ENCODE data around the gene ANGPT4.

Gene ANGPT4, protein sequence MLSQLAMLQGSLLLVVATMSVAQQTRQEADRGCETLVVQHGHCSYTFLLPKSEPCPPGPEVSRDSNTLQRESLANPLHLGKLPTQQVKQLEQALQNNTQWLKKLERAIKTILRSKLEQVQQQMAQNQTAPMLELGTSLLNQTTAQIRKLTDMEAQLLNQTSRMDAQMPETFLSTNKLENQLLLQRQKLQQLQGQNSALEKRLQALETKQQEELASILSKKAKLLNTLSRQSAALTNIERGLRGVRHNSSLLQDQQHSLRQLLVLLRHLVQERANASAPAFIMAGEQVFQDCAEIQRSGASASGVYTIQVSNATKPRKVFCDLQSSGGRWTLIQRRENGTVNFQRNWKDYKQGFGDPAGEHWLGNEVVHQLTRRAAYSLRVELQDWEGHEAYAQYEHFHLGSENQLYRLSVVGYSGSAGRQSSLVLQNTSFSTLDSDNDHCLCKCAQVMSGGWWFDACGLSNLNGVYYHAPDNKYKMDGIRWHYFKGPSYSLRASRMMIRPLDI

DNA sequence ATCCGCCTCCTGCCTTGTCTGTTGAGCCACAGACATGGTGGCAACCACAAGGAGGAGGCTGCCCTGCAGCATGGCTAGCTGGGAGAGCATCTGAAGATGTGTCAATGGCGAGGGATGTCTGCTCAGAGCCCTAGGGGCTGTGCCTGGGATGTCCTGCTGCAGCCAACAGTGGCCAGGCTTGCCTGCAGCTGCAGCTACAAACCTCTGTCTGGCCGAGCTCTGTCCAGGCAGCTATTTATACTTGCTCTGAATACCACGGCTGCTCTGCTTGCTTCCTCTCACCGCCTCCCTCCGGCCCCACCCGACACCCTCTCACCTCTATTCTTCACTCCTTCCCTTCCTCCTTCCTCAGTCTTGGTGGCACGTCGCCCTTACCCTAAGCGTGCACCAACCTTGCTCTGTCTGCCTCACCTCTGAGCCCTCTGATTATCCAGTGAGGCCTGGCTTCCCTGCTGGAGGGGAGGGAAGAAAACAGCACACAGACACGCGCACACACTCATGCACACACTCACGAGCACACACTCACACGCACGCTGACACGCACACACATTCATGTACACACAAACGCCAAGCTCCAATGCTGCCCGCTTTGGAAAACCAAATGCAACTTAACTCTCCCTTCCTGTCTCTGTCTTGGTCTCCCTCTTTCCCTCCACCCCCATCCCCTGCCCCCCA is at the start of gene ANGPT4:
Gene ANGPT4 (minus strand): TSS at position 210 of the 675 bp plus-strand sequence. CDS start 120 bp downstream, at position 90.
- DNase-seq = no peak

DNA sequence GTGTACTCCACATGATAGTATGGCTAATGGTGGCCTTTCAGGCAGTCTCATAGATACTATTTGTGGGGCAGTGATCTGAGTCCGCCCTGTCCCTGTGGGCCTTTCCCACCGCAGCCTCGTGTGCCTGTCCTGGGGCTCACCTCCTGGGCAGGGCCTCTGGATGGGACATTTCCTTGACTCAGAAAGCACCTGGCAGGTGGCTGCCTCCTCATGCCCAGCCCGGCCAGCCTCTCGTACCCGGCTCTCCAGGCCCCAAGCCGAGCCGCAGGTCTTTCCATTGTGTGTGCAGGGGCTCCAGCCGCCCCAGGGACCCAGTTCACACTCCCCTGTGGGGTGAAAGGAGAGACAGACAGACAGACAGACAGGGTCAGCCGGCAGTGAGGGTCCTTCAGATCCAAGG is 47.7 kb upstream of the ANGPT4 start:
- no peak for DNase-seq

DNA sequence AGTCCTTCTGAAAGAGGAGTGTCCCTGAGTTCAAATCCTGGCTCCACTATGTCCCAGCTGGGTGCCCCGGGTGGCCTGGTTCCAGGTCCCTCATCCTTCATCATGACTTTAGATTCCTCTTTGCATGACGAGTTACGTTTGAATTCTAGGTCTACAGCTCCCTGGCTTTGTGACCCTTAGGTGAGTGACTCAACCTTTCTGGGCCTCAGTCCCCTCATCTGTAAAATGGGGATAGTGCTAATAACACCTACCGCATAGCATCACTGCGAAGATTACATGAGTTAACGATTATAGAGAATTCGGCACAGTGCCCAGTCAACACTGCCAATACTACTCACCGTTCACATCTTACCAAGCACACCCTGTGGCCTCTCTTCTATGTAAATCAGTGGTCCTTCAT is 46.5 kb upstream of the ANGPT4 start:
- DNase-seq = no peak

DNA sequence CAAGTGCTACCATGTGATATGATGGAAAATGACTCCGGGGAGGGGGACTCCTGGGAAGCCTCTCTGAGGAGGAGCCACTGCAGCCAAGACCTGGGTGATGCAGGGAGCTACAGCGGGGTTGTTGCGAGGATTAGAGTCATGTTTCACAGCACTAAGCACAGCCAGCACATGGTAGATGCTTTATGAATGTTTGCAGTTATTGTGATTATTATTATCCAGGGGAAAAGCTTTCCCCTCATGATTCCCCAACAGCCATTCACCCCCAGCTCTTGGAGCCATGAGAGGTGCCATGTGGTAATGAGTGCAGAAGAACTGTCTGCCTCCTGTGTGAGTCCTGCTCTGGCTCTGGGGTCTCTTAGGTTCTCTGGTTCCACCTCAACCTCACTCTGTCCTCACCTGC is 46.1 kb upstream of the ANGPT4 start:
- no peak for DNase-seq

DNA sequence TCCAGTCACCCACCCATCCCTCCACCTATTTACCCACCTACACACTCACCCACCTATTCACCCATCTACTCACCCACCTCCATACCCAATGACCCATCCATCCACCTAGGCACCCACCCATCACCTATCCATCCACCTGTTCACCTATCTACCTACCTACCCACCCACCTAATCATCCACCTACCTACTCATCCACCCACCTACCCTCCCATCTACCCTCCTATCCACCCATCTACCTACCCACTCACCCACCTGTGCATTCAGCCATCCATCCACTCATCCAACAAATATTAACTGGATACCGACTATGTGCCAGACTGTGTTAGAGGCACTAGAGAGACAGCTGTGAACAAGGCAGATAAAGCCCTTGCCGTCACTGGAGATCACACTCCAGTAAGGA is 45.6 kb upstream of the ANGPT4 start:
- no peak for DNase-seq

DNA sequence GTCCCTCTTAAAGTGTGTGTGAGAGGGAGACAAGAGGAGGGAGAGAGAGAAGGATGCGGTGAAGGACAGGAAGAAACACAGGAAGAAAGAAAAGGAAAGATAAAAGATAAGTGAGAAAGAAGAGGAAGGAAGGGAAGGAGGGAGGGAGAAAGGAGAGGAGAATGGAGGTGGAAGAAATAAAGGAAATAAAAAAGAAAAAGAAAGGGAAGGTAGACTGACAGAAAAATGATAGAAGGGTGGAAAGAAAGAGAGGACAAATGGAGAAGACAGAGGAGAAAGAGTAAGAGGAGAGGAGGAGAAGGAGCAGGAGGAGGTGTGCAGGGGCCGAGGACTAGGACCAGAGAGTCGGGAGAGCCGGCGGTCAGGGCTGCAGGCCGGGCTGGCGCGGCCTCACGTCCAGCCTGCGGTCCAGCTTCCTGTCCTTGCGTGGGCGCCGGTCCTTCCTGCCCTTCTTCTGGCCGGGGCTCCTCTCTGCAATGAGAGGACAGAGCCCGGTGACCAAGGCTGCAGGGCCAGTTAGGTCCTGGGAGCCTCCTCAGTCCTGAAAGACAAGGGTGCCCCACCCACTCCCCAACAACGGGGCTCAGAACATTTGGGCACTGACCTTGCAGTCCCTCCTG is 44.0 kb upstream of the ANGPT4 start:
- no peak for DNase-seq

DNA sequence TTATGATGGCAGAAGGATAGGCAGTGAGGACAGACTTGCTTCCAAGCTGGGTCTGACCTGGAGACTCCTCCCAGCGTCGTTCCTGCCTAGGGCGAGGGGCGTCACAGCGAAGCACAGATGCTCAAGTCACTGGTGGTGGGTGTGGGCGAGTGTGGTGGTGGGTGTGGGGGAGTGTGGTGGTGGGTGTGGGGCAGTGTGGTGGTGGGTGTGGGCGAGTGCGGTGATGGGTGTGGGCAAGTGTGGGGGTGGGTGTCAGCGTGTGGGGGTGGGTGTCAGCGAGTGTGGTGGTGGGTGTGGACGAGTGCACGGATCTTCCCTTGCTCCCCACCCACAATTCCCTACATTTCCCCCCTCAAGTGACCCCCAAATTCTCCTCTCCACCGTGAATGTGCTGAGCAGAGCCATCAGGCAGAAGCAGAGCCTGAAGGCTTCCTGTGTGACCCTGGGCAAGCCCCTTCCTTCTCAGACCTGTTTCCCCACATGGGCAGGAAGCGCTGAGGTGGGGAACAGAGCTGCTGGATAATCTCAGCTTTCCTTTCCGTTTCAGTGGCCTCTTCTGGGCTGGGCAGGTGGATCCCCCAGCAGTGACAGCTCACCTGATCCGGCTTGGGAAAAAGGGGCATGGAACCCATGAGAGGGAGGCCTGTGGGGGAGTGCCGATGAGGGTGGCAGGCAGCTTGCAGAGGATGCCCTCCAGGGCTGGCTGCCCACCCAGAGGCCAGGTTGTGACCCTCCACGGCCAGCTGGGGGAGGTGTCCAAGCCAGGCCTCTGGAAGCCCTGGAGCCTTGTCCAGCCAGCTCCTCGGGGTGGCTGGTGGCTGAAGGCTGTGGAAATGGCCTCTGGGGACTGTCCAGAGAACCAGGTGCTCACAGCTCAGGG is 43.0 kb upstream of the ANGPT4 start:
- DNase-seq = no peak

DNA sequence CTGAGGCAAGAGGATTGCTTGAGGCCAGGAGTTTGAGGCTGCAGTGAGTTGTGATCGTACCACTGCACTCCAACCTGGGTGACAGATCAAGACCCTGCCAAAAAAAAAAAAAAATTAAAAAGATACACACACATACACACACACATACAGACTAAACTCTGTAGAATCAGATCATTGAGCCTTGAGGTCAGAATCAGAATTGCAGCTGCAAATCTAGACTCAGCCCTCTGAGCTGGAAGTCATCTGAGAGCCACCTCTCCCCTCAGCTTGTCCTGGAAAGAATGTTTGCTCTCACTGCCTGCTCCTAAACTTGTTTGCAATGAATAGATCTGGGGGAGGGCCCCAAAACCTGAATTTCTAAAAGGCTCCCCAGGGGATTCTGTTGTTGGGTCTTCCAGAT is 41.4 kb upstream of the ANGPT4 start:
- no peak for DNase-seq

DNA sequence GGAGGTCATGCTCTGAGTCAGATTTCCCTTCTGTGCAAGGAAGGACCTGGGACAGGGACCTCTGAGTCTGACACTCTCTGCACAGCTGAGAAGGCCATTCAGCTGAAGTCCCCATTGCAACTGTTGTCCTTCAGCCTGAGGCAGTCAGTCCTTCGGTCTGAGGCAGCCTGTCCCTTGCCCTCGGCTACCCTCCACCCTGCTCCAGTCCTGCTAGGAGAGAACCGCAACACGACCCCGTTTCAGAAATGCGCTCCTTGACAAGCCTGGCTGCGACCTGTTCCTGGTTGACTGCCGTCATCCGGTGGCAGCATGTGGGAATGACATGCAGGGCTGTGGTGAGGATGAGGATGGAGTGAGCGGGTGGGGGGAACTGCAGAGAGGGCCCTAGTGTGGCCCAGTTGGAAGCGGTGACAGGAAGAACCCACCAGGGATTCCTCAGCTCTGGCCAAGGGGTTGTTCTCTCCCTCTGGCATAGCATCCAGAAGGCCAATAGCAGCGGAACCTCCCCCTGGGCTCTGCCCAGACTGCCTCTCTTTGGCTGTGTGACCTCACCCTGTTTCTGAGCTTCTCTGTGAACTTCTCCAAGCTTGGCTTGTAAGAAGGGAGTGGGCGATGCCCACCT is 40.3 kb upstream of the ANGPT4 start:
- DNase-seq = peak; percentile 60 to 71

DNA sequence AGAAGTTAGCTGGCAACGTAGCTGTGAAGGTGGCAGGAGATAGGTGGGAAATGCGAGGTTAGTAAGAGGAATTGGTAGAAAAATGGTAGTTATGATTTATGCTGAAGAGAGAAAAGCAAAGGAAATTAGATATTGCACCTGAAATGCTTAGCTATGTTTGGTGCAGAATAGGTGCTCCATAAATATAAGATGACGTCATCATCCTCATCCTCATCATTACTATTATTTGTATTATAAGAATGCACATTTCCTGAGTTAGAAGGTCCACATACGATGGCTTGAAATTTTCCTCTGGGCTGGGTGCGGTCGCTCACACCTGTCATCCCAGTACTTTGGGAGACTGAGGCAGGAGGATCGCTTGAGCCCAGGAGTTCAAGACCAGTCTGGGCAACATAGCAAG is 39.5 kb upstream of the ANGPT4 start:
- DNase-seq = no peak

DNA sequence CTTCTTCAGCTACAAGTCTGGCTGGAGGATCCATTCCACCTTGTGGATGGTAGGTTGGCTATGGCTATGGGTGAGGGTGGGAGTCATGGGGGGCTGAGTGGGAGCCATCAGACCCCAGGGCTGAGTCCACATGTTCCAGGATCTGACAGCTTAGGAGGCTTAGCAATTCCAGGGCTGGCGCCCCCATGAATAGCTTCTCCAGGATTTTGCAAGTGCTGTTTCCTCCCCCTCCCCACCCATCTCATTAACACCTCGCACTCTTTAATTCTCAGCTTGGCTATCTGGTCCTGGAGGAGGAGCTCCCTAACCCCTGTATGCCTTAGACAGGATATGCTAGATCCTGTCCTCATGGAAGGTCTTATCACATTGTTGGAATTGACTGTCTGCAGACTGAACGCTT is 39.0 kb upstream of the ANGPT4 start:
- DNase-seq = no peak

DNA sequence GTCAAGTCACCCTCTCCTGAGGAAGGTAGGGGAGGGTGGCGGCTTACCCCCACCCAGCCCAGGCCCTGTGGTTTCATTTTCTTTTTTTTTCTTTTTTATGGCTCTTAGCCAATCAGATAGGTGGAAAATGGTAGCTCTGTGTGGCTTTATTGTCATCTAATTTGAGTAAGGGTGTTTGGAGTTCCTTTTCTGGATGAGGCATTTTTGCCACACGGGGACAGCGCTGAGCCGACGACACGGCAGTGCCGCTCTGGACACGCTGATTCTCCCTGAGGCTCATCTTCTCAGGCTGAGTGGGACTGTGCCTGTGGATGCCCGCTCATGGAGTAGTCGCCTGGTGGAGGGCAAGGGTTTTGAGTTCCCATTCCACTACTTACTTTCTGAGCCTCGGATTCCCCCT is 37.6 kb upstream of the ANGPT4 start:
- DNase-seq = no peak

DNA sequence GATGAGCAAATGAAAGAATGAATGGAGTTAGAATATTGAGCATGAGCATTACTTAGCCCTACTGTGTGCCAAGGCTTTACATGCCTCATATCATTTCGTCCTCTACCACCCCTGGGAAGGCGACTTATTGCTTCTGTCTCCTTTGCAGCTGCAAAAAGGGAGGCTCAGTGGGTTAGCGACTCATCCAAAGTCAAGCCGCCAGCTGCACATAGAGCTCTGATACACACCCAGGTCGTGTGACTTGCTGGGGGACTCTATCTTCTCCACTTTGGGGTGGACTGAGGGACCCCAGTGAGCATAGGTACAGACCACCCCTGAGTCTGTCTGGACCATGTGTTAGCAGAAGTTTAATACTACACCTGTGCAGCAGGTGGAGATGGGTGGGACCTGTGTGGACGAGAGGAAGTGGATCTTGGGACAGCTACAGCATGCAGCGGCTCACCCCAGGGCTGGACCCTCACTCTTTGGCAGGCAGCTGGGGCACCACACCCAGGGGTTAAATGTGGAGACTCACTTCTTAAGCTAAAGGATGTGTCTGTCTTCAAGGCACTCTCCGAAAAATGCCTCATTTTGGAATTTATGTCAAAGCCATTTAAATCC is 36.2 kb upstream of the ANGPT4 start:
- DNase-seq = no peak

DNA sequence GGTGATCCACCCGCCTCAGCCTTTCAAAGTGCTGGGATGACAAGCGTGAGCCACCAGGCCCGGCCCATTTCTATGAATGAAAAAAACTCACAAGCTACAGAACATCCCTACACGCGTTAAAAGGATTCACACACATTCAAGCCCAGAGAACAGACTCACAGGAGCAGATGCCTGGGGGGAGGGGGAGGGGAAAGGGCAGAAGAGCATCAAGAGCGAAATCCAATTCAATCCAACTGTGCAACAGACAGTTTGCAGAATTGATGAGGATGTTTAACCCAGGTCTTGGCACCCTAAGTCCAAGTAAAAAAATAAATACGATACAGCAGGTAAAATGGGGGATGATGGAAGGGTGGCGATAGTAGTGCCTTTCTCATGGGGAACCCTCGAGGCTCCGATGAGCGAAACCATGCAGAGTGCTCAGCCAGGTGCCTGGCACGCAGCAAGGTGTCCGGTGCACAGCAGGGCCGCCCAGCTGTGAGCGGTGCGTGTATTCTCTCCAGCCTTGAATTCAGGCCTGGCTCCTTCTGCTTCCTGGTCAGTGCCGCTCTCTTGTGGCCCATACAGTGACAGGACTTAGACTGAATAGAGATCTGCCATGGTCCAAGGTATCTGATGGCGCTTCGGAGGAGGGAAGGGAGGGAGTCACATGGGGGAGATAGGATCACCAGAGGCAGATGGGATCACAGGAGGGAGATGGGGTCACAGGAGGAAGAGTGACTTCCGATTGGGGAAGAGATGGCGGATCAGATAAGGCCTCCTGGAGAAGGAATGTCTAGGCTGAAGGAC is 35.4 kb upstream of the ANGPT4 start:
- DNase-seq = no peak

DNA sequence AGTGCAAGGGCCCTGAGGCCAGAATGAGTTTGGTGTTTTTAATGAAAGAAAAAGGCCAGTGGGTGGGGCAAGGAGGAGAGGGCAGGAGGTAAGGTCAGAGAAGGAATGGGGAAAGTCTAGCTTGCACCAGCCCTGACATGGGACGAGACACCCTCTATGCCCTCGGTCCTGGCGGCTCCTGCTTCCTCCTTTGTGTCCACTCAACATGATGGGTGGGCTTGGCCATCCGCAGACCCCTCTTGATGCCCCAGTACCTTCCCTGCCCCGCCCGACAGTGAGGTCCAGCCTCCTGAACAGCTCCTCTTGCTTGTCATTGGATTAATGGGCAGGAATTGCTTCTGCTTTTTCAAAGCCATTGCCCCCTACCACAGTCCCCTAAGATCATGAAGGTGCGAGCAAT is 33.6 kb upstream of the ANGPT4 start:
- DNase-seq = no peak

DNA sequence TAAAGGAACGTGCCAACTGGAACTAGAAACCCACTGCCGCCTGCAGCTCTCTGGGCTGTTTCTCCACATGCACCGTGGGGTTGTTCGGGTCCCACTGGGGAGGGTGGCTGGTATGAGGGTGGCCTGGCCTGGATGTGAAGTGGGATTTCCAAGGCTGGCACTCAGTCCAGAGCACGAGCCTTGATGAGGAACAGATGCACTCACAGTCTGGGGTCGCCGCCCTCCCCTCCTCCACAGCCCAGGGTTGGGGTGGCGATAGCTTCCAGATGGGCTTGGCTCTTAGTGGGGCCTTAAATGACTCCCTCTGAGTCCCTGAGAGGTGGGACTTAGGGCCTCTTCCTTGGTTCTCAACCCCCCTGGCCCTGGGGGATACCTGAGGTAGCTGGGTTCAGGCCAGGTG is 30.7 kb upstream of the ANGPT4 start:
- DNase-seq = no peak

DNA sequence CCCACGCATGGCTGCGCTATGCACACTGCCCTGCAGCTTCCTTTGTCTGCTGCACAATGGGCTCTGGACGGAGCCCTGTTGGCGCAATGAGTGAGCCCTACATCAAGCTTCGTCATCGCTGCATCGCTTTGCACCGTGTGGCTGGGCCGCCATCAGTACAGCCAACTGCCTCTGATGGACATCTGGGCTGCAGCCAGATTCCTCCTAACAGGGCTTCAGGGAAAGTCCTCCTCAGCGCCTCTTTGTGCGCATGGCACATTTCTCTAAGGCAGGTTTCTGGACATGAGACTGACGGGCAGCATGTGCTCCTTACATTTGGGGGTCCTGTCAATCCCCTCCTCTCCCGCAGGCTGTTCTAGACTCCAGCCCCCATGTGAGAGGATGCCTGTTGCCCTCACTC is 29.7 kb upstream of the ANGPT4 start:
- DNase-seq = no peak

DNA sequence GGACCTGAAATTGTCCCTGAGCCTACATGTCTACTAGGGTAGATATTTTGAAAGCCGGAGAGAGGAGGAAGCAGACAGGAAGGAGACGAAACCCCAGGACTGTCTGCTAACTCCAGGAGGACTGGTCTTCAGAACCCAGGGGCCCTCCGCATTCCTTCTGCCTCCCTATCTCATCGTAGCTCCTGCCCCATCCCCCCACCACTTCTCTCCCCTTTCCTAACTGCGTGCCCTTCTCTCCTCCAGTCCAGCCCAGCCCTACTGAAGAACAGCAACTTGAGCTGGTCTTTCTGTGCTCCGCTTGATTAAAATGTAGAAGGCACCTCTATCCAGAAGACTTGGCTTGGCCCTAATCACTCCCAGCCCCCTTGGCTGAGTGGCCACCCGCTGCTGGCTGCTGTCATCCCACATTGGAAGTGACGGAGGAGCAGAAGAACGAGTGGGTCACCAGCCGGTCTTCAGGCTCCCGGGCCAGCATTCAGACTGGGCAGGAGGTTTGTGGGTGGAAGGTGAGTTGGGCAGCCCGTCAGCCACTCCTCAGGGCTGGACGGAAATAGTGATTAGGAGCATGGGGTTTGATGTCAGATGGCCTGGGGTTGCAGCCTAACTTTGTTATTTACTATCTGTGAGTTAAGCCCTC is 28.8 kb upstream of the ANGPT4 start:
- no peak for DNase-seq

DNA sequence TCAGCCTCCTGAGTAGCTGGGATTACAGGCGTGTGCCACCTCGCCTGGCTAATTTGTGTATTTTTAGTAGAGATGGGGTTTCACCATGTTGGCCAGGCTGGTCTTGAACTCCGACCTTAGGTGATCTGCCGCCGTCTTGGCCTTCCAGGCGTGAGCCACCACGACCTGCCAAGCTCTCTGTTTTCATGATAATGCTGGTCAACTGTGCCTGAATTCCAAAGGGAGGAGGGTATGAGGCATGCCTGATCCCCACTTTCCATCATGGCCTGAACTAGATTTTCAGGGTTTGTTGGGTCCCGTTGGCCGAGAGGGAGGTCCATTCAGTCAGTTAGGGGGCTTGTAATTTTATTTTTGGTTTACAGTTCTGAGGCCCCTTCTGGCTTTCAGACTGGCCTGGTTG is 28.0 kb upstream of the ANGPT4 start:
- DNase-seq = no peak

DNA sequence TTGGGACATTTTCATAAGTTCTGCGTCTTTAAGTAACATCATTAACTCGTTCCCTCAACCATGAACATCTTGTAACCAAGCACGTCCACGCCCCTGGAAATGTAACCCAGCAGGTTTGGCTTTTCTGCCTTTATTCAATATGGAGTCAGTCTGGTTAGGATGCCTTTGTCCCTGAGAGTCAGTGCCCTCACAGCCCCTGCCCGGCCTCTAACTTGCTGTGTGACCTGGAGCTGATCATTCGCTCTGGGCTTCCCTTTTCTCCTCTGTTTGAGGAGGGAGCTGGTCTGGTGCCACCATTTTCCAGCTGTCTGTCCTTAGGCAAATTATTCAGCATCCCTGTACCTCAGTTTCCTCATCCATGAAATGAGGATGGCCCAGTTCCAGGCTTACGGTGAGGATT is 26.5 kb upstream of the ANGPT4 start:
- DNase-seq = no peak

DNA sequence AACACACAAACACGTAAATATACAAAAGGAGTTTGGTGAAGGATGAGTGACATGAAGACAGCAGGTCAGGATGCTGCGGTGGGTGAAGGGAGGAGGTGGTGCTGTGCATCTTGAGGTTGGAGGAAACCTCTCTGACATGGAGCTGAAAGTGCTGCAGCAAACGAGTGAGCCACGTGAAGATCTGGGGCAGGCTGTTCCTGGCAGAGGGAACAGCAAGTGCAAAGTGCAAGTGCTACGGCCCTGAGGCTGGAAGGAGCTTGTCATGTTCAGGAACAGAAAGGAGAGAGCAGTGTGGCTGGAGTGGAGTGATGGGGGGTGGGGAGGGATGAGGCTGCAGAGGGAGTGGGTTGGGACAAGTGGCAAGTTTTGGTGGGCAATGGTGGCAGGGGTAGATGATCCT is 24.8 kb upstream of the ANGPT4 start:
- DNase-seq = no peak
